Measurements from ENCODE around the gene HOXA4. TPM values are rescaled to one million over a fixed set of nuclear protein-coding genes. Genes with fewer than 3 reads are reported as not detected.

Gene HOXA4
- total and polyA plus RNA-seq, 2 of the 8 experiments (the other 6 are each of a cell fraction or from before 2014, with no cell fraction given), result not detected

DNA sequence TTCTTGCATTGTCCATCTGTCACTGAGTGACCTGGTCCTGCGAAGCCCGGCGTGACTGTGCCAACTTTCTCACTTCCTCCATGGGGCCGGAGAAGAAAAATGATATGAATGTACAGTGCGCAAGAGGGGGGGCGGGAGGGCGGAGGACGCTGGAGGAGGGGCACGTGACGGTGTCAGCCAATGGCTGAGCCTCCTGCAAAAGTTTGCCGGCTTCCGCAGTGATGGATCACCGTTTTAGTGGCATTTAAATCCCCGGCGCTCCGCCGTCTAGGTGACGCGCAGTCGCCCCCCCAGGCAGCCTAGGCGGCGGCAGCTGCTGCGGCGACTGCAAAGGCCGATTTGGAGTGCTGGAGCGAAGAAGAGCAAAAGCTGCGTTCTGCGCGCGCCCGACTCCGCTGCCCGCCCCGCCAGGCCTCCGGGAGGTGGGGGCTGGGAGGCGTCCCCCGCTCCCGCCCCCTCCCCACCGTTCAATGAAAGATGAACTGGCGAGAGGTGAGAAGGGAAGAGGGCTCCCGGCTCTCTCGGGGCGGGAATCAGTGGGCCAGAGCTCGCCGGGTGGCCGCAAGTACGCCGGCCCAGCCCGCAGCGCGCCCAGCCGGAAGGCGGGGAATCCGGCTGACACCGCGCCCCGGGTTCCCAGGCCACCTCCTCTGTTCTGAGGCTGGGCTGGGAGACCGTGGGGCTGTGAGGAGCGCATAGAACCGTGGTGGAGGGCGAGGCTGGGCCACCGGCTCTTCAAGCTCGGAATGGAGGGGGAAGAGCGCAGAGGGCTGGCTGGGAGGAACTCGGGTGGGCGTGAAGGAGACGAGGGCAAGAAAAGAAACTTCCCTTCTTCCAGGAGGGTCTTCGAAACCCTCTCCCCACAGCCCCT, 34.4 kb downstream of the HOXA4 start, which contains the start of gene HOXA1 (continued):
- TF ChIP-seq GTF2F1 (IDR thresholded peaks at IDR 0.05; ENCODE audit: borderline replicate concordance, low read depth, low read length) (no peak), YY1 (IDR thresholded peaks at IDR 0.05; ENCODE audit: low read depth, low read length) (no peak), TAF7 (optimal IDR thresholded peaks at IDR 0.05; ENCODE audit: borderline replicate concordance, low read depth, low read length) (no peak), POU5F1 (IDR thresholded peaks at IDR 0.05; ENCODE audit: low read depth, low read length) (no peak), KDM1A (IDR thresholded peaks at IDR 0.05; ENCODE audit: borderline replicate concordance, low read length) (0 out of 2 replicates have a peak, but pooled peaks have one; percentile 10), TBP (IDR thresholded peaks at IDR 0.05; ENCODE audit: low read depth, low read length) (no peak), FOSL1 (IDR thresholded peaks at IDR 0.05; ENCODE audit: insufficient read depth, low read depth, low read length) (no peak), CBX5 (IDR thresholded peaks at IDR 0.05; ENCODE audit: low read depth, low read length) (no peak), CREB1 (IDR thresholded peaks at IDR 0.05) (0 out of 2 replicates have a peak, but pooled peaks have one; percentile 44), SIN3A (conservative IDR thresholded peaks at IDR 0.05 in 1 of 2, IDR thresholded peaks at IDR 0.05 in 1 of 2; ENCODE audit: low read depth in 1 of 2, low read length in 2 of 2) (0 out of 4 replicates have a peak, but pooled peaks of 1 of the 2 experiments have one; percentile 7), PHF8 (conservative IDR thresholded peaks at IDR 0.05; ENCODE audit: low read depth, low read length) (no peak), POLR2AphosphoS5 (IDR thresholded peaks at IDR 0.05; ENCODE audit: low read depth, low read length) (no peak), CHD2 (IDR thresholded peaks at IDR 0.05; ENCODE audit: low read length) (no peak), EP300 (IDR thresholded peaks at IDR 0.05; ENCODE audit: borderline replicate concordance in 1 of 2, low read depth in 2 of 2, low read length in 2 of 2) (no peak), SP4 (IDR thresholded peaks at IDR 0.05; ENCODE audit: low read length) (no peak), SIX5 (IDR thresholded peaks at IDR 0.05; ENCODE audit: low read depth, low read length) (no peak), EGR1 (IDR thresholded peaks at IDR 0.05; ENCODE audit: borderline replicate concordance, low read depth, low read length) (no peak)
- TF ChIP-seq, protein P1, sequence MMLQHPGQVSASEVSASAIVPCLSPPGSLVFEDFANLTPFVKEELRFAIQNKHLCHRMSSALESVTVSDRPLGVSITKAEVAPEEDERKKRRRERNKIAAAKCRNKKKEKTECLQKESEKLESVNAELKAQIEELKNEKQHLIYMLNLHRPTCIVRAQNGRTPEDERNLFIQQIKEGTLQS (IDR thresholded peaks at IDR 0.05; ENCODE audit: insufficient read depth, low read depth, low read length), result peak; percentile 80
- TF ChIP-seq, protein P2, sequence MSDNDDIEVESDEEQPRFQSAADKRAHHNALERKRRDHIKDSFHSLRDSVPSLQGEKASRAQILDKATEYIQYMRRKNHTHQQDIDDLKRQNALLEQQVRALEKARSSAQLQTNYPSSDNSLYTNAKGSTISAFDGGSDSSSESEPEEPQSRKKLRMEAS (IDR thresholded peaks at IDR 0.05), result no peak
- TF ChIP-seq, protein P3, sequence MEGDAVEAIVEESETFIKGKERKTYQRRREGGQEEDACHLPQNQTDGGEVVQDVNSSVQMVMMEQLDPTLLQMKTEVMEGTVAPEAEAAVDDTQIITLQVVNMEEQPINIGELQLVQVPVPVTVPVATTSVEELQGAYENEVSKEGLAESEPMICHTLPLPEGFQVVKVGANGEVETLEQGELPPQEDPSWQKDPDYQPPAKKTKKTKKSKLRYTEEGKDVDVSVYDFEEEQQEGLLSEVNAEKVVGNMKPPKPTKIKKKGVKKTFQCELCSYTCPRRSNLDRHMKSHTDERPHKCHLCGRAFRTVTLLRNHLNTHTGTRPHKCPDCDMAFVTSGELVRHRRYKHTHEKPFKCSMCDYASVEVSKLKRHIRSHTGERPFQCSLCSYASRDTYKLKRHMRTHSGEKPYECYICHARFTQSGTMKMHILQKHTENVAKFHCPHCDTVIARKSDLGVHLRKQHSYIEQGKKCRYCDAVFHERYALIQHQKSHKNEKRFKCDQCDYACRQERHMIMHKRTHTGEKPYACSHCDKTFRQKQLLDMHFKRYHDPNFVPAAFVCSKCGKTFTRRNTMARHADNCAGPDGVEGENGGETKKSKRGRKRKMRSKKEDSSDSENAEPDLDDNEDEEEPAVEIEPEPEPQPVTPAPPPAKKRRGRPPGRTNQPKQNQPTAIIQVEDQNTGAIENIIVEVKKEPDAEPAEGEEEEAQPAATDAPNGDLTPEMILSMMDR (IDR thresholded peaks at IDR 0.05; ENCODE audit: control extremely low read depth in 1 of 3, insufficient read depth in 1 of 3, low read depth in 1 of 3, low read length in 3 of 3), result no peak
